BLaER1 (cell line): Measurements from ENCODE around the gene PPARA.

ENCODE experiments used
- H3K27ac ChIP-seq: shearing (Covaris generic); formaldehyde crosslinking; 2 replicates; pipeline ENCODE4 v1.8.1; 2022
- H3K27me3 ChIP-seq: shearing (Covaris generic); formaldehyde crosslinking; 2 replicates; pipeline ENCODE4 v1.8.1; 2022
- H3K36me3 ChIP-seq: shearing (Covaris generic); formaldehyde crosslinking; 2 replicates; pipeline ENCODE4 v1.8.1; 2022
- H3K4me1 ChIP-seq: shearing (Covaris generic); formaldehyde crosslinking; 2 replicates; pipeline ENCODE4 v1.8.1; 2022
- H3K4me2 ChIP-seq: shearing (Covaris generic); formaldehyde crosslinking; 2 replicates; pipeline ENCODE4 v1.8.1; 2022
- H3K4me3 ChIP-seq: shearing (Covaris generic); formaldehyde crosslinking; 2 replicates; pipeline ENCODE4 v1.8.1; 2022
- H3K9ac ChIP-seq: shearing (Covaris generic); formaldehyde crosslinking; 2 replicates; pipeline ENCODE4 v1.8.1; 2022
- H3K9me3 ChIP-seq: shearing (Covaris generic); formaldehyde crosslinking; 2 replicates; pipeline ENCODE4 v1.8.1; 2022
- H4K20me1 ChIP-seq: shearing (Covaris generic); formaldehyde crosslinking; 2 replicates; pipeline ENCODE4 v1.8.1; 2022
- Cebpa-rat ChIP-seq: shearing (Covaris generic); IDR thresholded peaks from 2 replicates; pipeline ENCODE4 v1.8.1; 2022

The PPARA gene

GRCh38 chr22:46202897-46203600 is 52.7 kb downstream of the PPARA start:
- Histone ChIP-seq H4K20me1 (peaks cover 11% of the 10 kb centered on the region; the same call in 1 of the 2 replicates), H3K4me2 (no peak overlapping the region), H3K27me3 (no peaks in the 10 kb centered on the region), H3K9me3 (peaks cover 33% of the 10 kb centered on the region), H3K4me3 (no peak overlapping the region), H3K36me3 (peaks cover 94% of the 10 kb centered on the region), H3K27ac (no peak overlapping the region), H3K9ac (no peak overlapping the region), H3K4me1 (peaks cover 15% of the 10 kb centered on the region)
- no peak for TF ChIP-seq Cebpa-rat

GRCh38 chr22:46203601-46203980 is 53.3 kb downstream of the PPARA start:
- H3K27me3 ChIP-seq: no peaks in the 10 kb centered on the region
- peaks cover 15% of the 10 kb centered on the region for H3K4me1 ChIP-seq
- H4K20me1 ChIP-seq: peaks cover 11% of the 10 kb centered on the region; the same call in 1 of the 2 replicates
- peaks cover 94% of the 10 kb centered on the region for H3K36me3 ChIP-seq
- no peak overlapping the region for H3K4me3 ChIP-seq
- no peak overlapping the region for H3K27ac ChIP-seq
- TF ChIP-seq Cebpa-rat: no peak
- no peak overlapping the region for H3K4me2 ChIP-seq
- H3K9me3 ChIP-seq: peaks cover 39% of the 10 kb centered on the region
- no peak overlapping the region for H3K9ac ChIP-seq

- no peak overlapping the region for H3K27ac ChIP-seq
- H3K9me3 ChIP-seq: peaks cover 70% of the 10 kb centered on the region
- H3K4me2 ChIP-seq: no peak overlapping the region
These were observed 58.9 kb downstream of the PPARA start for GRCh38 chr22:46209262-46209661.

GRCh38 chr22:46212195-46212594 is 61.9 kb downstream of the PPARA start:
- H3K36me3 ChIP-seq: peaks cover 100% of the 10 kb centered on the region
- H4K20me1 ChIP-seq: no peaks in the 10 kb centered on the region
- peaks cover 55% of the 10 kb centered on the region for H3K9me3 ChIP-seq
- no peak overlapping the region for H3K4me2 ChIP-seq
- H3K9ac ChIP-seq: no peak overlapping the region
- TF ChIP-seq Cebpa-rat: no peak
- no peak overlapping the region for H3K4me3 ChIP-seq
- no peak overlapping the region for H3K27ac ChIP-seq
- H3K27me3 ChIP-seq: no peaks in the 10 kb centered on the region
- H3K4me1 ChIP-seq: no peaks in the 10 kb centered on the region

More at GRCh38 chr22:46209262-46209661, 58.9 kb downstream of the PPARA start:
- no peak overlapping the region for H3K4me3 ChIP-seq
- no peak for TF ChIP-seq Cebpa-rat
- H3K9ac ChIP-seq: no peak overlapping the region
- no peaks in the 10 kb centered on the region for H3K27me3 ChIP-seq
- no peaks in the 10 kb centered on the region for H4K20me1 ChIP-seq
- no peaks in the 10 kb centered on the region for H3K4me1 ChIP-seq
- H3K36me3 ChIP-seq: peaks cover 96% of the 10 kb centered on the region

- Histone ChIP-seq H4K20me1 (no peaks in the 10 kb centered on the region), H3K4me2 (no peak overlapping the region), H3K27me3 (no peaks in the 10 kb centered on the region), H3K4me3 (no peak overlapping the region), H3K9ac (no peak overlapping the region), H3K27ac (no peak overlapping the region), H3K9me3 (peaks cover 48% of the 10 kb centered on the region), H3K4me1 (no peaks in the 10 kb centered on the region), H3K36me3 (peaks cover 98% of the 10 kb centered on the region)
- TF ChIP-seq Cebpa-rat: no peak
These were observed 62.7 kb downstream of the PPARA start for GRCh38 chr22:46213052-46213451.

- Histone ChIP-seq H3K27ac (no peak overlapping the region), H3K9ac (no peak overlapping the region), H3K9me3 (peaks cover 37% of the 10 kb centered on the region), H3K4me2 (no peak overlapping the region), H4K20me1 (no peaks in the 10 kb centered on the region), H3K4me1 (no peaks in the 10 kb centered on the region), H3K36me3 (peaks cover 98% of the 10 kb centered on the region), H3K27me3 (no peaks in the 10 kb centered on the region), H3K4me3 (no peak overlapping the region)
- TF ChIP-seq Cebpa-rat: no peak
These were observed 63.8 kb downstream of the PPARA start for GRCh38 chr22:46214149-46214548.

- Histone ChIP-seq H3K27me3 (no peaks in the 10 kb centered on the region), H3K4me2 (no peak overlapping the region), H3K27ac (no peak overlapping the region), H3K9me3 (peaks cover 32% of the 10 kb centered on the region), H3K36me3 (peaks cover 98% of the 10 kb centered on the region), H4K20me1 (no peaks in the 10 kb centered on the region), H3K4me1 (no peaks in the 10 kb centered on the region), H3K9ac (no peak overlapping the region), H3K4me3 (no peak overlapping the region)
- no peak for TF ChIP-seq Cebpa-rat
These were observed 64.3 kb downstream of the PPARA start for GRCh38 chr22:46214616-46215015.

GRCh38 chr22:46219636-46220035 is 69.3 kb downstream of the PPARA start:
- peaks cover 95% of the 10 kb centered on the region for H3K36me3 ChIP-seq
- no peak overlapping the region for H3K4me2 ChIP-seq
- no peaks in the 10 kb centered on the region for H3K27me3 ChIP-seq
- peaks cover 16% of the 10 kb centered on the region for H3K4me1 ChIP-seq
- no peaks in the 10 kb centered on the region for H3K9me3 ChIP-seq
- H3K4me3 ChIP-seq: no peak overlapping the region
- H3K27ac ChIP-seq: no peak overlapping the region
- H3K9ac ChIP-seq: no peak overlapping the region
- TF ChIP-seq Cebpa-rat: no peak
- H4K20me1 ChIP-seq: no peaks in the 10 kb centered on the region

- Histone ChIP-seq H3K36me3 (peaks cover 95% of the 10 kb centered on the region), H3K27me3 (no peaks in the 10 kb centered on the region), H4K20me1 (no peaks in the 10 kb centered on the region), H3K27ac (peak overlapping the region; percentile 28; the same call in 1 of the 2 replicates), H3K4me2 (peak overlapping the region; percentile 66), H3K4me1 (peaks cover 16% of the 10 kb centered on the region), H3K4me3 (no peak overlapping the region), H3K9ac (0 out of 2 replicates have a peak overlapping the region, but pooled peaks have one; percentile 29), H3K9me3 (no peaks in the 10 kb centered on the region)
- TF ChIP-seq Cebpa-rat: no peak
These were observed 70.6 kb downstream of the PPARA start for GRCh38 chr22:46220921-46221320.

GRCh38 chr22:46224044-46224897 is 73.9 kb downstream of the PPARA start:
- Histone ChIP-seq H4K20me1 (no peaks in the 10 kb centered on the region), H3K4me3 (no peak overlapping the region), H3K4me1 (peaks cover 16% of the 10 kb centered on the region), H3K9me3 (no peaks in the 10 kb centered on the region), H3K36me3 (peaks cover 66% of the 10 kb centered on the region), H3K27ac (no peak overlapping the region), H3K27me3 (no peaks in the 10 kb centered on the region), H3K4me2 (no peak overlapping the region), H3K9ac (no peak overlapping the region)
- TF ChIP-seq Cebpa-rat: no peak
